ENCODE results near the gene MIA. TPM values are rescaled to one million over a fixed set of nuclear protein-coding genes. Genes with fewer than 3 reads are reported as not detected.
A peak's percentile ranks its signal among the peaks of the same experiment; 100 is the strongest.
"Not testable (repeated sequence)": the region's sequence is repeated elsewhere in the genome, so short reads cannot be mapped to it uniquely, and the experiment has no call there.

MIA gene
- total RNA-seq, 1 experiment from 2014 or later, result not detected

DNA sequence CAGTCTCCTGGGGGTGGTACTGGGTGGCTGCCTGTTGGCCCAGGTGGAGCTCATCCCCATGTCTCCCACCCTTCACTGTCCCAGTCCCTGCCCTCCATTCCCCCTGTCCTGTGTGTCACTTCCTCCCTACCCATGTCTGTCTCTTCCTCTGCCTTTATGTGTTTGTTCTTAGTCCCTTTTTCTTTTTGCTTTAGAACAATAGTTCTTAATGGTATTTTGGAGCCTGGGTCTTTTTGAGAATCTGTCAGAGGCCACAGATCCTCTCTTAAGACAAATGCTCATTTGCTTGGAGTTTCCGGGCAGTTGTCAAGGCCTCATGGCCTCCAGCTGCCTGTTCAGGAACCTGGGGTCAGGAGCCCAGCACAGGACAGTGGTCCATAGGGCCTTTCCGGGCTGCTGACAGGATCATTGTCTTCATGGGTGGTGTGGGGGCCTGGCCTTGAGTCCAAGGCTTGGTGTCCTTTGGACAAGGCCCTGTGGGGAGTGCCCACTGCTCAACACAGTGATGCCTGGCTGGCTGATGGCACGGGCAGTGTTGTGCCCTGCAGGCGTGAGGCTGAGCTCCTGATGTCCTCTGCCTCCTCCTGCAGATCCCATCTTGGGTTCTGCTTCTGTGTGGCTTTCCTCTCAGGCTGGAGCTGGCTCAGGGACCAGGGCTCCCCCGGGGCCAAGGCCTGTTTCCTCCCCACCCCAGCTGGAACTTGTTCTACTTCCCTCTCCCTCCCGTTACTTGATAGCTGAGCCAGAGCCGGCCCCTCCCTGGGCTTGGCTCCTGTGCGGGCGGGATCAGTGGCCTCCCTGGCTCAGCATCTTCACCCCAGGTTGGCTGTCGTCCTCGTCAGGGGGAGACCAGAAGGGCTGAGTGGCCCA, 27.2 kb downstream of the MIA start:
- no peak for DNase-seq (ENCODE audit: low spot score)

DNA sequence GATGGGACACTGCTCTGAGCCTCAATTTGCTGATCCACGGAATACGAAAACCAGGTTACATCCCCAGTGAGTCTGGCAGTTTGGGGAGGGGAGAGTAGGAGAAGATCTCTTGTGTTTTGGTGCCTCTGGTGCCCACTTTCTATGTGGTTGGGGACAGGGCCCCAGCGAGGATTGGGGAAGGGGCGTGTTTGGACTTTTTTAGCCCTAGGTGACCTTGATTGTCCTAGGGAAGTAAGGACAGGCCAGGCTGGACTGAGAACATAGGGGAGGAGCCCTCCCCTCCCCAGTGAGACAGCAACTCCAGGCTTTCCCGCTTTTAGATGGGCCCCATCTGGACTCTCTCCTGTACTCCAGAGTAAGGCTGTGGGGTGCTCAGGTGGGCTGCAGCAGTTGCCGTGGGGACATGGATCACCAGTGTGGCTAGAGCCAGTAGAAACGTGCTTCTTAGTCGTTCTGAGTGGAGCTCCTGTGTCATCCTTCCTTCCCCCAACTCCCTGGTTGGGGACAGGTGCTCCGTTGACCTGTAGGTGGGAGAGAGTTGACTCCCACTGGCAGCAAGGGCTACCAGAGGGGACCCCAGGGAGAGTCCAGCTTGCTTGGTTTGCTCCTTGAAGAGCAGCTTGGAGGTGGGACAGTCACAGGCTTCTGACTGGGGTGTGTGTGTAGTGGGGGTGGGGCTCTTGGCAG, 28.0 kb downstream of the MIA start:
- DNase-seq (ENCODE audit: low spot score), result no peak

- DNase-seq (ENCODE audit: low spot score), result no peak
These were observed 28.8 kb downstream of the MIA start for GRCh38 chr19:40803857-40804782.

DNA sequence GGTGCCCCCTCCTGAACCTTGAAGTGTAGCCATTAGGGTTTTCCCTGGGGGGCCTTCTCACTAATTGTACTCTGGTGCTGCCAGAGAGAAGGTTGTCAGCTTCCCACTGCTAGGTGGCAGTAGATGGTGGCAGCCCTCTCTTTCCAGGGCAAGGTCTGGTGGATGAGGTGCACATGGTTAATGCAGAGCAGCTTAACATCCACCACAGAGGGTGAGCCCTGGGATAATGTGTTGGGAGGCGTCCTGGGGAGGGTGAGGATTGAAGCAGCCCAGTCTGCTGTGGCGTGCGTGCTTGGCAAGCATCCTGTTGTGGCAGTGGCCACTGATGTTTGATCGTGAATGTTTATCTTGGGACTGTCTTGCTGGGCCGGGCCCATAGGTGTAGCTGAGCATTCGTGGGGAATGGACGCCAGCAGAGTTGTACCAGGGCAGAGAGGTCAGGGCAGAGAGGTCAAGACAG, 29.5 kb downstream of the MIA start:
- DNase-seq (ENCODE audit: low spot score), result no peak

GRCh38 chr19:40805258-40805868, 30.0 kb downstream of the MIA start:
- DNase-seq (ENCODE audit: low spot score), result no peak

DNA sequence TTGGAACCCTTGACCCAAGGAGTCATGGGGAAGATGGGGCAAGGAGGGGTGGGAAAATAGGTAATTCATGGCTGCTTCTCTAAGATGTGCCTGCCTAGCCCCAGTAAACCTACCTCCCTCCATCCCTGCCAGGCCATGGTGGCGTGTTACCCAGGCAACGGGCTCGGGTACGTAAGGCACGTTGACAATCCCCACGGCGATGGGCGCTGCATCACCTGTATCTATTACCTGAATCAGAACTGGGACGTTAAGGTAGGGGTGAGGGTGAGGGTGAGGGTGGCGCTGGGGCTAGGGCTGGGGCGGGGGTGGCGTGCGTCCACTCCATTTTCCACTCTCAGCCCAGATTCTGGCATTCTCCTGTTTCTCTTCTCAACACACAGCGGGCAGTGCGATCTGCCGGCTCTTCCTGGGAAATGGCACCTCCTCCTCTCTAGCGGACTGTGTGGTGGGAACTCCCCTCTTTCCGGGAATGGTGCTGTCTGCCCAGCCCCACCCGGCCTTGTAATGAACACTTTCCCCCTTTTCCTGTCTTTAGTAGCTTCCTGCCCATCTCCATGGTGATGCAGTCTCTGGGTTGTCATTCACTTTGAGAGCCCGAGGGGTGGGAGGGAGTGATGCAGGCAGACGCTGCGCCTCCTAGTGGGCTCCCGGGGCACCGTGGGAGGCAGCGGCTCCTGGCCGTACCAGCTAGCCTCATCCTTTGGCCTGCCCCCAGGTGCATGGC, 31.3 kb downstream of the MIA start:
- DNase-seq (ENCODE audit: low spot score), result peak; percentile 79

- no peak for DNase-seq (ENCODE audit: low spot score)
These were observed 32.1 kb downstream of the MIA start for GRCh38 chr19:40807147-40808020.

- no peak for DNase-seq (ENCODE audit: low spot score)
These were observed 32.7 kb downstream of the MIA start for GRCh38 chr19:40808021-40808325.

- DNase-seq (ENCODE audit: low spot score), result no peak
These were observed 33.2 kb downstream of the MIA start for GRCh38 chr19:40808497-40808896.

DNA sequence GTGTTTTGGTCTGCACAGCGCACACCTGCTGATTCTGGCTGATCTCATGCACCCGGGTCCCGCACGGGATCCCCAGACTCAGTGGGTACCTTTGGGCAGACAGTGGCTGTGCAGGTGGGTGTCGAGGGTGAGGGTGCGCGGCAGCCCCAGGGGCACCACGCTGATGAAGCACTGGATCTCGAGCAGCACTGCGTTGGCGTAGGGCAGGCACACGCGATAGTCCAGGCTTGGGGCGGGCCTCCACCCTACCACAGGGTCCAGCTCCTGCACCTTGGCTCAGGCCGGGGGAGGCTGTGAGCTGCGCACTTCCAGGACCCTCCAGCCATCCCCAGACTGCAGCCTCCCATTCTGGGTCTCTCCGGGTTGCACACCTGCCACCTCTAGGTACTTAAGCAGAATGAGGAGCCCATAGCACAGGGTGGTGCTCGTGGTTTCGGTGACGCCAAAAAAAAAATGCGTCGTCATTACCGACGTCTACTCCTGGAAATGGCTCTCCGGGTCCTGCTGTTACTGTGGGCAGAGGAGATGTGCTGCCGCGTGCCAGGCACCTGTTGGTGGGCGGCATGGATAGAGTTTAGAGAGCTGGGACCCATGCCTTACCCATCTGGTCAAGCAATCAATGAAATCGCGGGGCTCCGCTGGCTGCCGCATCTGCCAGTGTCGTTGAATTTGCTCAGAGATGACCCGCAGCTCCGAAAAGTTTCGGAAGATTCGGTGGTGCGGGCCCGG, 34.2 kb downstream of the MIA start:
- DNase-seq (ENCODE audit: low spot score), result no peak

- DNase-seq (ENCODE audit: low spot score), result no peak
These were observed 34.8 kb downstream of the MIA start for GRCh38 chr19:40810160-40810559.

DNA sequence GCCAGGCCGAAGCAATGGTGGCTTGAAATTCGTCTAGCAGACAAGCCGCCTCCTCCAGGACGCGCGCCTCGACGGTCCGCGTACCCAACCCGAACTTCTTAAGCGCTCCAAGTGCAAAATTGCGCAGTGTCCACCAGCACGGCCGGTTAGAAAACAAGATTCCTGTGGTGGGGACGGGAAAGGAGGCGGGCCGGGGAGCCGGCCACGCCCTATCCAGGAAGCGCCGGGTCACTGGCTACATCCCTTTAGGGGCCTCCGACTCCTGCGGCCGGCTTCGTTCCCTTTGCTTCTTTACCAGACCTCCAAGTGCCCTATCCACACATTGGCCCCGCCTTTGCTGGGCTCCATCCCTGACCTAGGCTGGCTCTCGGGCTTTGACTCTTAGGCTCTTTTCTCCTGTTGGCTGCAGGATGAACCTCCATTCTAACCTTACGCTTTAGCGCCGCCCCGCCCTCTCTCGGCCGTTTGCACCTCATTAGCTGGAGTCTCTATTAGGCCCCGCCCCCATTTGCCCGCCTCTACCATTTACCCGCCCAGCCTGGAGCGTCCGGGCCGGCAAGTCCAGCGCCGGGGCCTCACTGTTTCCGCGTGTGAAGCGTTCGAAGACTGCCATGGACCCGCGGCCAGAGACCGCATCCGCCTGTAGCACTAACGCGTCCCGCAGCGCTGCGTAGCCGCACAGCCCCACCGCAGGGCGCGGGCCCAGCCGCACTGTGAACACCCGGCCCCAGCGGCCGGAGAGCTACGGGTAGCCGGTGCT, 35.5 kb downstream of the MIA start:
- DNase-seq (ENCODE audit: low spot score), result not testable (repeated sequence)

DNA sequence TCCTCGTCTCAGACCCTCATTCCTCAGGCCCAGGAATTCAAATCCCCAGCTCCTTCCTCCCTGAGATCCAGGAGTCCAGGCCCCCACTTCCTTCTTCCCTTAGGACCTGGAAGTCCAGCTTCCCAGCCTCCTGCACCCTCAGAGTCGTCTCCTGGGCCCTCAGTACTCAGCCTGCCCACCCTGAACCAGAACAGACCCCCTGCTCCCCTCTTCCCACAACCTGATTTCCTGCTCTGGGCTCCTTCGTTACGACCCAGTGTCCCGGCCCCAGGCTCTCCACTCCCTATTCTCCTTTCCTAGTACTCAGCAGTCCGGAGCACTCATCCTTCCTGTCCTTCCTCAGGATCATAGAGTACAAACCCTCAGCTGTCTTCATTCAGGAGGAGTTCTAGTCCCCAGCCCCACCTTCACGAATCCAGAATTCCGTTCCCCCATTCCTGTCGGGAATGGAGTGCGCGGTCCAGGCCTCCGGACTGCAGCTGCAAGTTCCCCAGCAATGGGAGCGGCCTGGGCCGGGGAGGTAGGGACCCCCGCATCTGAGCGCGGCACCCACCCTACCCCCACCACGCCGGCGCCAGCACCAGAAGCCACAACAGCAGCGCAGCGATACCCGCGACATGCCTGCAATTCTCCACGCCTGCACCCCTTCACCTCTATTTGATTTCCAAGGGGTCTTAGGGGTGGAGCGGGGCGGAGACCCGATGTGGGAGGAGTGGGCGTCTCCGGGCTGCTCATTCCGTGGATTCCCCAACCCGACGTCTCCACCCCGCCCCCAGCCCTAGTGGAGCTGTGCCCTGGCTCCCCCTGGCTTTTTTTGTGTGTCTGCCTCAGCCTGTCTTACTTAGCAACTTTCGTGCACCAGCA, 36.4 kb downstream of the MIA start:
- DNase-seq (ENCODE audit: low spot score), result no peak

GRCh38 chr19:40812571-40812970, 37.2 kb downstream of the MIA start:
- not testable (repeated sequence) for DNase-seq (ENCODE audit: low spot score)

- DNase-seq (ENCODE audit: low spot score), result no peak
These were observed 37.9 kb downstream of the MIA start for GRCh38 chr19:40813182-40813581.

DNA sequence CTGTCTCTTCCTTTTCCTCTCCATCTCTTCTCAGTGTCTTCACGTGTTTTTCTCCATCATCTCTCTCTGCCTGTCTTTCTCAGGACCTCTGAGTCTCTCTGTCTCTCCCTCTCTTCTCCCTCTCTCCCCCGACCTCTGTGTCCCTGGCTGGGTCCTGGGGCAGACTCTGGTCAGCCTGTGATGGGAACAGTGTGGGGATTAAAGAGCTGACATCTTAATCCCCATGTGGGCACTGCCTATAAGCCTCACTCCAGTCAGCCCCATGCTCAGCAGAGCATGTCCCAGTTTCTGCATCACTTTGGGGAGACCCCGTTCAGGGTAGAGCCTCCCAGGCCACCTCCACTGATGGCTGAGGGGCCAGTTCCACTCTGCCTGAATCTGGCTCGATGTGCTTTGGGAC, 39.9 kb downstream of the MIA start:
- no peak for DNase-seq (ENCODE audit: low spot score)

Measured in A172 (cell line).